Activated naive CD8-positive, alpha-beta T cell treated with anti-CD3 and anti-CD28 coated beads, Interleukin-2, amount 10 ng/mL, durations not matched to agents 7 days and 5 days (primary cell): ENCODE measurements around the gene CFAP157. TPM values are rescaled to one million over a fixed set of nuclear protein-coding genes. Genes with fewer than 3 reads are reported as not detected.

Experiments
- ATAC-seq: fragments of 150-1000 bp; cut with Tn5 transposase; one replicate; pipeline ENCODE4 v1.10.0; 2021; ENCODE audit warnings: low read depth, moderate library complexity
- POLR2A ChIA-PET: fragments of 350-600 bp; sonication (Branson Sonifier 250); formaldehyde crosslinking; loops from one replicate; lab custom pipeline; 2021; ENCODE audit warnings: antibody characterized with exemption; lab: Charles Lee
- DNase-seq: peaks from one replicate; pipeline ENCODE4 v3.0.0; 2021
- H3K27ac Mint-ChIP-seq: one replicate; pipeline ENCODE4 v1.8.0; 2022; ENCODE audit warnings: mild to moderate bottlenecking, mixed read lengths
- H3K27me3 Mint-ChIP-seq: one replicate; pipeline ENCODE4 v1.8.0; 2022; ENCODE audit warnings: mild to moderate bottlenecking, moderate library complexity, mixed read lengths
- H3K36me3 Mint-ChIP-seq: one replicate; pipeline ENCODE4 v1.8.0; 2021; ENCODE audit warnings: mild to moderate bottlenecking, mixed read lengths
- H3K4me1 Mint-ChIP-seq: one replicate; pipeline ENCODE4 v1.8.0; 2021; ENCODE audit warnings: mixed read lengths
- H3K4me3 Mint-ChIP-seq: one replicate; pipeline ENCODE4 v1.8.0; 2022; ENCODE audit warnings: mild to moderate bottlenecking, moderate library complexity, mixed read lengths
- H3K9me3 Mint-ChIP-seq: one replicate; pipeline ENCODE4 v1.8.0; 2021; ENCODE audit warnings: mixed read lengths
- total RNA-seq, 2 experiments: library from RNA; stranded (reverse); gene quantifications; one replicate each; pipeline ENCODE4 v1.2.3, GENCODE V29; 2021

CFAP157 gene
- total RNA-seq, 2 experiments from 2014 or later: 0.23 TPM; not detected in 1

- H3K27me3 Mint-ChIP-seq: no peaks in the 10 kb centered on the region
- H3K27ac Mint-ChIP-seq: no peak overlapping the region
- ATAC-seq: no peak
- POLR2A ChIA-PET: interaction anchor here (1.1 kb wide), 1 partner anchor 8 kb away, joined by 3 read pairs; the partner anchor contains the start of genes PTRH1 and TTC16
- H3K4me3 Mint-ChIP-seq: no peak overlapping the region
- H3K4me1 Mint-ChIP-seq: peaks cover 22% of the 10 kb centered on the region
- H3K36me3 Mint-ChIP-seq: no peaks in the 10 kb centered on the region
- no peaks in the 10 kb centered on the region for H3K9me3 Mint-ChIP-seq
- DNase-seq: no peak
These were observed 16.7 kb downstream of the CFAP157 start for GRCh38 chr9:127723444-127723843.

DNA sequence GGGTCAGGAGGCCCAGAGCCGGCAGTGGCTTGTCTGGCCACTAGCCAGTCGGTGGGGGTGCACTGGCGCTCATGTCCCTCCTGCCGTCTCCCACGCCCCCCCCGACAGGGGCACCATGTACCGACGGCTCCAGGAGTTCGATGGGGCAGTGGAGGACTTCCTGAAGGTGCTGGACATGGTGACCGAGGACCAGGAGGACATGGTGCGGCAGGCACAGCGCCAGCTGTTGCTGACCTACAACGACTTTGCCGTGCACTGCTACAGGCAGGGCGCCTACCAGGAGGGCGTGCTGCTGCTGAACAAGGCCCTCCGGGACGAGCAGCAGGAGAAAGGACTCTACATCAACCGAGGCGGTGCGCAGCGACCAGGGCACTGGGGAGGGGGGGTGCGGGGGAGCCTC lies 17.2 kb downstream of the CFAP157 start:
- ATAC-seq: no peak
- peaks cover 22% of the 10 kb centered on the region for H3K4me1 Mint-ChIP-seq
- no peaks in the 10 kb centered on the region for H3K27me3 Mint-ChIP-seq
- H3K27ac Mint-ChIP-seq: no peak overlapping the region
- POLR2A ChIA-PET: interaction anchor here (1.1 kb wide), 1 partner anchor 8 kb away, joined by 3 read pairs; the partner anchor contains the start of genes PTRH1 and TTC16
- H3K9me3 Mint-ChIP-seq: no peaks in the 10 kb centered on the region
- no peak overlapping the region for H3K4me3 Mint-ChIP-seq
- no peaks in the 10 kb centered on the region for H3K36me3 Mint-ChIP-seq
- DNase-seq: no peak

- no peaks in the 10 kb centered on the region for H3K9me3 Mint-ChIP-seq
- POLR2A ChIA-PET: no interaction called here
- no peak overlapping the region for H3K4me3 Mint-ChIP-seq
- H3K4me1 Mint-ChIP-seq: peaks cover 4% of the 10 kb centered on the region
- H3K27ac Mint-ChIP-seq: no peak overlapping the region
- ATAC-seq (no peak), DNase-seq (no peak)
- no peaks in the 10 kb centered on the region for H3K27me3 Mint-ChIP-seq
- no peaks in the 10 kb centered on the region for H3K36me3 Mint-ChIP-seq
These were observed 20.1 kb downstream of the CFAP157 start for GRCh38 chr9:127726871-127727270.

DNA sequence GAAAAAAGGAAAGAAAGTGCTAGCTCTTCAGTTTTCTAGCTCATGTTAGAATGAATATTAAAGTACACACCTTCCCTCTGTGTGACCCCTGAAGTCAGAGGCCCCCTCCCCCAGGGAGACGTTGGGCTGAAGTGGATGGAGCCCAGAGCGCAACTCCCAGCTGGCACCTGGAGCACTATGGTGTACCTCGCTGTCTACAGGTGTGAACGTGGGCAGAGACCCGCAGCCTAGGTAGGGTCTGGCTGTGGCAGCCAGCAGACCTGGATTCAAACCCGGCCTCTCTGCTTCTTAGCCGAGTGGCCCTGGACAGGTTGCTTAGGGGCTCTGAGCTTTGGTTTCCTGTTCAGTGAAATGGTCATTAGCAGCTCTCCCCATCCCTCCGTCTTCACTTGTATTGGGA lies 22.0 kb downstream of the CFAP157 start:
- Mint-ChIP-seq H3K4me3 (no peak overlapping the region), H3K27me3 (no peaks in the 10 kb centered on the region), H3K27ac (no peak overlapping the region), H3K9me3 (no peaks in the 10 kb centered on the region), H3K36me3 (no peaks in the 10 kb centered on the region), H3K4me1 (peaks cover 4% of the 10 kb centered on the region)
- POLR2A ChIA-PET: no interaction called here
- no peak for ATAC-seq
- DNase-seq: no peak

DNA sequence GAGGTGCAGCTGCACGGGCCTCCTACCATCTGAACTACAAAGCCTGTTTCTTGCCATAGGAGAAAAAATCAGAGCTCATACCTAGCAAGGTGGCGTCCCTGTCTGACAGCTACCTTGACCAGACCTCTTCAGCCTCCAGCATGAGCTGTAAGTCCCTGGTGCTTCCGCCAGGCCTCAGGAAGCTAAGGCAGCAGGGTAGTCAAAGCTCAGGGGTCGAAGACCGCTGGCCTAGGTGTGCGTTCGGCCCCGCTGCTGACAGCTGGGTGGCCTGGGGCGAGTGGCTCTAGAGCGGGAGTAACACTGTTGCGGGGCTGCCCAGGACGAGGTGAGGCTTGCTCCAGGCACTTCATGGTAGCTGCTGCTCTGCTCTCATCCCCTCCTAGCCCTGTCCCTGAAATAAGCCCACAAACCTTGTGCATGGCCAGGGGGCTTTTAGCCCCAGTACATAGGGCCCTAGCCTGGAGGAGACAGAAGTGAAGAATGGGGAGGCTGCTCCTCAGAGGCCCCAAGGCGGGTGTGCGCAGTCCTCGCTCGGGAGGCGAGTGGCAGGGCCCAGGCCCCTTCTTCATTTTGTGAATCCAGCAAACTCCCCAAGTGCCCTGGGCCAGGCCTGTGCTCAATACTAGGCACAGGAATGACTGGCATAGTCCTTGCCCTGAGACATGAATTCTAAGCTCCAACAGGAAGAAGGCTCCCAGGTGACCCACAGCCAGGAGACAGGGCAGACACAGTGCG lies 22.9 kb downstream of the CFAP157 start:
- H3K9me3 Mint-ChIP-seq: no peaks in the 10 kb centered on the region
- H3K4me1 Mint-ChIP-seq: peaks cover 8% of the 10 kb centered on the region
- no peaks in the 10 kb centered on the region for H3K27me3 Mint-ChIP-seq
- ATAC-seq (no peak), DNase-seq (no peak)
- no peak overlapping the region for H3K4me3 Mint-ChIP-seq
- POLR2A ChIA-PET: no interaction called here
- H3K27ac Mint-ChIP-seq: peak overlapping the region; percentile 25
- no peaks in the 10 kb centered on the region for H3K36me3 Mint-ChIP-seq

DNA sequence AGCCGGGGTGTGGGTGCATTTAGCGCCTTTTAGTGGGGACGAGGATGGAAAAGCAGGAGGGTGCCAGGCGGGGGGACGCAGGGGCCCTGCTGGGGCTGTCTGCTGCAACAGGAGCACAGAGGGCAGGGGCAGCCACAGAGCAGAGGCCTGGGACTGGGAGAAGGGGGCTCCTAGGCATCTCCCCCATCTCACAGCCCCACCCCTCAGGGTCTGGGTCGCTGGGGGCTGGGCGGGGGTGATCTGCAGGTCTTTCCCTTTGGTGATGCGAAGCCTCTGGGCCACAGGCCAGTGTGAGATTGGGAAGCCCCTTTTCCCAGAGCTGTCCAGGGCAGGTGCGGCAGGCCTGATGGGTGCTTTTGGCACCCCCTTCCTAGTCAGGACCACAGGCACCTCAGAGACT lies 23.5 kb downstream of the CFAP157 start:
- Mint-ChIP-seq H3K36me3 (no peaks in the 10 kb centered on the region), H3K4me3 (no peak overlapping the region), H3K27ac (no peak overlapping the region), H3K9me3 (no peaks in the 10 kb centered on the region), H3K4me1 (peaks cover 9% of the 10 kb centered on the region), H3K27me3 (no peaks in the 10 kb centered on the region)
- no peak for DNase-seq
- POLR2A ChIA-PET: no interaction called here
- no peak for ATAC-seq

DNA sequence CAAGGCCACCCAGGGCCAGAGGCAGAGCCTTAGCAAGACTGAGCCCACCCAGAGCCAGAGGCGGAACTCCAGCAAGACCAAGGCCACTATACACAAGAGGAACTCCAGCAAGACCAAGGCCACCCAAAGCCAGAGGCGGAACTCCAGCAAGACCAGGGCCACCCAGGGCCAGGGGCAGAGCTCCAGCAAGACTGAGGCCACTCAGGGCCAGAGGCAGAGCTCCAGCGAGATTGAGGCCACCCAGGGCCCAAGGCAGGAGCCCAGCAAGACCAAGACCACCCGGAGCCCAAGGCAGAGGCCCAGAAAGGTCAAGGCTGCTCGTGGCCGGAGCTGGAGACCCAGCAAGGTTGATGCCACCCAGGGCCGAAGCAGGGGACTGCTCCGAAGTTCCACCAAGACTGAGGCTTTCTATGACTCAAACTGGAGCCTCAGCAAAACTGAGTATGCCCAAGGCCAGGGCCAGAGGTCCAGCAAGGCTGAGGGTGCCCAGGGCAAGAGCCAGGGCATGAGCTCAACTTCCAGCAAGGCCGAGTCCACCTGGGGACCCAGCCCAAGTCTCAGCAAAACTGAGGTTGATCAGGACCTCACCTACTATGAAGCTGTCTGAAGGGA lies 24.1 kb downstream of the CFAP157 start:
- peaks cover 14% of the 10 kb centered on the region for H3K4me1 Mint-ChIP-seq
- H3K4me3 Mint-ChIP-seq: no peak overlapping the region
- H3K36me3 Mint-ChIP-seq: no peaks in the 10 kb centered on the region
- no peak for ATAC-seq
- H3K9me3 Mint-ChIP-seq: no peaks in the 10 kb centered on the region
- no peak overlapping the region for H3K27ac Mint-ChIP-seq
- H3K27me3 Mint-ChIP-seq: no peaks in the 10 kb centered on the region
- no peak for DNase-seq
- POLR2A ChIA-PET: interaction anchor here (1.2 kb wide), 1 partner anchor 119 kb away, joined by 3 read pairs; the partner anchor contains the start of gene STXBP1

DNA sequence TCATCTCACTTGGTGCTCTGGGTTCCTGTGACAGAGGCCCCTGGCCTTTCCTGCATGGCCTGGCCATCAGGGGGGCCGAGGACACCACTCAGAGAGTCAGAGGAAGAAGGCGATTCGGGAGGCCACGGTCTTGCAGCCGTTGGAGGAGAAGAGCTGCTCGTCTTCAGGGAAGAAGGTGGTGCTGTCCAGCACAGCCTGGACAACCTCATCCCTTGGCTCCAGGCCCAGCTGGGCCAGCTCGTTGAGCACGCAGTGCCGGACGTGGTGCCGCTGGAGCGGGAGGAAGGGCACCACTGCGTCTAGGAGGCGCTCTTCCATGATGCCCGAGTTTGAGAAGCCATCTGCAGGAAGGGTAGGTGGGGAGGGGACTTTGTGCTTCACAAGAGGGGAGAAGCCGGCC lies 25.1 kb downstream of the CFAP157 start:
- Mint-ChIP-seq H3K4me1 (peaks cover 14% of the 10 kb centered on the region), H3K9me3 (no peaks in the 10 kb centered on the region), H3K27me3 (no peaks in the 10 kb centered on the region), H3K27ac (no peak overlapping the region), H3K4me3 (no peak overlapping the region), H3K36me3 (no peaks in the 10 kb centered on the region)
- ATAC-seq (no peak), DNase-seq (no peak)
- POLR2A ChIA-PET: interaction anchor here (1.1 kb wide), 1 partner anchor 10 kb away, joined by 3 read pairs; no protein-coding TSS in a partner anchor

DNA sequence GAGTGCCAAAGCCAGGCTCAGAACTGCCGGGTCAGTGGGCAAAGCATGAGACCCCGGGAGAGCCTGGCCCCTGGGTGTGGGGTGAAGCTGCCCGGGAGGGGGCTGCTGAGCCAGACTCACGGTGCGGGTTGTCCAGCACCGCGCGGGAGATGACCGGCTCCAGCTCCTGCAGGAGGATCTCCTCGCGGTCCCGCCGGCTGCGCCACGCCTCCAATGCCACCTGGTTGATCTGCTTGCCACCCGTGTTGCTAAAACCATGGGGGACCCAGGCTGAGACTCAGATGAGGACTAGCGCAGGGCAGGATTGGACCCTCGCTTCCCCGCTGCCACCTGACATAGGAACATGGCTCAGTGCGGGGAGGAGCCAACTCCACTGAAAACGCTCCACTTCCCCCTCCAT lies 25.7 kb downstream of the CFAP157 start:
- POLR2A ChIA-PET: interaction anchor here (1.1 kb wide), 1 partner anchor 11 kb away, joined by 3 read pairs; no protein-coding TSS in a partner anchor
- ATAC-seq (no peak), DNase-seq (no peak)
- no peaks in the 10 kb centered on the region for H3K9me3 Mint-ChIP-seq
- no peak overlapping the region for H3K4me3 Mint-ChIP-seq
- H3K27ac Mint-ChIP-seq: no peak overlapping the region
- no peaks in the 10 kb centered on the region for H3K27me3 Mint-ChIP-seq
- H3K36me3 Mint-ChIP-seq: no peaks in the 10 kb centered on the region
- H3K4me1 Mint-ChIP-seq: peaks cover 14% of the 10 kb centered on the region

- POLR2A ChIA-PET: interaction anchor here (1.9 kb wide), 1 partner anchor 27 kb away, joined by 5 read pairs; the partner anchor contains the start of gene CFAP157
- H3K27ac Mint-ChIP-seq: peak overlapping the region; percentile 79
- no peaks in the 10 kb centered on the region for H3K9me3 Mint-ChIP-seq
- peak overlapping the region; percentile 87 for H3K4me3 Mint-ChIP-seq
- no peak for ATAC-seq
- peaks cover 14% of the 10 kb centered on the region for H3K4me1 Mint-ChIP-seq
- no peaks in the 10 kb centered on the region for H3K27me3 Mint-ChIP-seq
- H3K36me3 Mint-ChIP-seq: peaks cover 5% of the 10 kb centered on the region
- DNase-seq: no peak
These were observed 26.8 kb downstream of the CFAP157 start for GRCh38 chr9:127733614-127734013.

DNA sequence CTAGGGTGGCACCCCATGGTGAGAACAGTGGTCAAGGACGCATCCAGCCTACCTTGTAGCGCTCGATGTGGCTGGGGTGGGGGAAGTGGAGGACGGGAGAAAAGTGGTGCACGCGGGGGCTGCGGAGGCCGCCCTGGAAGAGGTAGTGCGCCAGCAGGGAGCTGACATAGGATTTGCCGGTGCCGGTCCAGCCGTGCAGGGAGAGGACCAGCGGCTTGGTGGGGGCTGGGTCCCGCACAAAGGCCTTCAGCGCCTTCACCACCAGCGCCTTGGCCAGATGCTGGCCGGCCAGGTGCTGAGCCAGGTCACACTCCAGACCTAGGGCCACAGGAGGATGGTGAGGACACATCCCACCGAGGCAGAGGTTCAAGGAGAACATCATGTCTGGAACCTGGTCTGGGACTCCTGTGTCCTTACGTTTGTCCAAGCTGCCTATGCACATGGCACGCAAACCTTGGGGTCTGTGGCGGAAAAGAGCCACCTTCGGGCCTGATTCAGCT lies 27.5 kb downstream of the CFAP157 start:
- H3K4me3 Mint-ChIP-seq: peak overlapping the region; percentile 87
- POLR2A ChIA-PET: interaction anchor here (0.5 to 2.2 kb wide), 30 partner anchors 10 to 1338 kb away, joined by 3 to 29 read pairs (median 5); partner anchors contain the start of genes CDK9, CFAP157, LRSAM1 and PTRH1
- peaks cover 8% of the 10 kb centered on the region for H3K36me3 Mint-ChIP-seq
- DNase-seq (no peak), ATAC-seq (no peak)
- peak overlapping the region; percentile 79 for H3K27ac Mint-ChIP-seq
- no peaks in the 10 kb centered on the region for H3K27me3 Mint-ChIP-seq
- peaks cover 14% of the 10 kb centered on the region for H3K4me1 Mint-ChIP-seq
- no peaks in the 10 kb centered on the region for H3K9me3 Mint-ChIP-seq

DNA sequence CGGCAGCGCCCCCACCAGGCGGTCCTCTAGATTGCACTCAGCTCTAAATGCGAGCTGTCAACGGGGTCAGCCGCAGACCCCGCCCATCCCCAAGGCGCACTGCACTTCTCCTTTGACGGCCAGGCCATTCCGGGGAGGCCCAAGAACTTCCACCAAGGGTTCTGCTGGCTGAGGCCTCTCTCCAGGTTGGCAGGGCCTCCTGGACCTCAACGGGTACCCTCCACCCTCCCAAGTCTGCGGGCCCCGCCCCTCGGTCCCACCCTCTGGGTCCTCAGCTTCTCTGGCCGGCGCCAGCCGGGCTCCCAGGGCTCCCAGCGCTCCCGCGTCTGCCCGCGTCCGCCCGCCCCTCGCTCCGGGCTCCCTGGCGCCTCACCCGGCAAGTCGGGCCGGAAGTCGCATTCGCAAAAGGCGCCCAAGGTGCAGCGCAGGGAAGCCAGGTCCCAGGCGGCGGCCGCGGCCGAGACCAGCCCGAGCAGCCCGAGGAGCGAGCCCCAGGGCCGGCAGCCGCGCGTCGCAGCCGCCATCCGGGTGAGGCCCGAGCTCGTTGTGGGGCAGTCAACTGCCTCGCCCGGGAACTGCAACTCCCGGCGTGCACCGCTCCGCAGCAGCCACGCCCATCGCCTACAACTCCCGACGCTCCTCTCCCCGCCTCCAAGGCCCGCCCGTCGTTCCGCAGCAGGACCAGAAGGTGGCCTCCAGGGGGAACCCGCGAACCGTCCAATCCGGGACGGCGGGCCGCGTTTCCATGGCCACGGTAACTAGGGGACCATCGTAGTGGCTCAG lies 28.1 kb downstream of the CFAP157 start, which contains the start of gene TOR2A:
Gene TOR2A, minus strand, starts transcription at position 548 of the 783 bp plus-strand sequence. Its CDS starts 24 bp downstream, at position 524.
- POLR2A ChIA-PET: interaction anchor here (0.5 to 2.2 kb wide), 38 partner anchors 9 to 1337 kb away, joined by 3 to 29 read pairs (median 5); partner anchors contain the start of genes CDK9, CFAP157, LRSAM1 and PTRH1
- peaks cover 14% of the 10 kb centered on the region for H3K4me1 Mint-ChIP-seq
- DNase-seq: peak; percentile 98
- no peaks in the 10 kb centered on the region for H3K27me3 Mint-ChIP-seq
- peak; percentile 88 for ATAC-seq
- peaks cover 9% of the 10 kb centered on the region for H3K36me3 Mint-ChIP-seq
- peak within 1 kb of the TSS; percentile 87 for H3K4me3 Mint-ChIP-seq
- H3K27ac Mint-ChIP-seq: peak within 1 kb of the TSS; percentile 93
- H3K9me3 Mint-ChIP-seq: no peaks in the 10 kb centered on the region
